HUDEP-2 (cell line): ENCODE results near the gene METTL17.
A peak's percentile ranks its signal among the peaks of the same experiment; 100 is the strongest.
"Not testable (repeated sequence)": the region's sequence is repeated elsewhere in the genome, so short reads cannot be mapped to it uniquely, and the experiment has no call there.

Experiments used
- DNase-seq, 76 experiments: peaks; one replicate each; lab custom pipeline; 2025; ENCODE audit not compliant: unreplicated experiment in 76 of 76; lab: John Stamatoyannopoulos, UW

The METTL17 gene

GRCh38 chr14:20996521-20996920 lies 6.7 kb downstream of the METTL17 start:
- DNase-seq, result no peak

DNA sequence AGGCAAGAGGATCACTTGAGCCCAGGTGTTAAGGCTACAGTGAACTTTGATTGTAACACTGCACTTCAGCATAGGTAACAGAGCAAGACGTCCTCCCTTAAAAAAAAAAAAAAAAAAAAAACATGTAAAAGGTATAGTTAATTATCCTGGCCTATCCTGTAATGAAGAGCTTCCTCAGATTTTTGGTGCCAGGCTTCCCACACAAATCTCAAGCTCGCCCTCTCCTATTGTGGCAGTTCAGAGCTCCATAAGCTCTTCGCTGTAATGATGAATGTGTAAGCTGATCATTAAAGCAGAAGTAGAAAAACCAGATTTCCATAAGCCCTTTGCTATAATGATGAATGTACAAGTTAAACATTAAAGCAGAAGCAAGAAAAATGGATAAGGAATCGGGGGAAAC lies 7.3 kb downstream of the METTL17 start:
- DNase-seq, result no peak

DNA sequence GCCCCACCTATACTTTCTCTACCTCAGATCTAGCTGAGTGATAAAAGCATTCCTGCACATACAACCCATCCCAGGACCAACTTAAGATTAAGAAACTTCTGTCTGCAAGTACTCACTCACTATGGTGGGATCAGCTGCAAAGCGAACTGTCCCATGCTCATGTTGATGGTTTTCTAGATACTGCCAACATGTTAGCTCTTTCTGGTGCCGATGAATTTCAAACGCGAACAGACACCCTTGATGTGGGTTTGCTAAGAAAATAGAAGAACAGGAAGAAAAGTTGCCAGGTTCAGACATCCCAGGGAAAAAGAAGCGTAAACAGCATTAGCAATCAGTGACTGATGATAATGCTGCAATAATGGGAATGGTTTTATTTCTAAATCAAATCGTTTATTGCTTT lies 7.8 kb downstream of the METTL17 start:
- DNase-seq, result no peak

DNA sequence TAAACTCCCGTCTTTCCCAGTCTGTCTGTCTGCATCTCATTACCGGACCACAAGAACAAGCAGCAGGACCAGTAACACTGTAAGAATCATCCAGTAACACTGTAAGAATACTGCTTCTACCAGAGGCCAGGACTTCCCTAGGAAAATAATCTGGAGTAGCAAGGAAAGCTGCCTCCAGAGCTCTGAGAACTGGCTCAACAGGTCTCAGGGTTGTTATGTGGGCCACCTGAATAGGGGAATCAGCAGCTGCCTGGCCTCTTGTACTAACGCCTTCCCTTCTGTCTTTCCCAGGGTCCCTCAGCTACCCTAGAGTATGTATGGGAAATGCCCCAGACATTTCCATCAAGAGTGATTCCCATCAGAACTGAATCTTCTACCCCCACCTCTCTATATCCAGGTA lies 8.4 kb downstream of the METTL17 start:
- DNase-seq, result no peak

- DNase-seq, result no peak
Measured at GRCh38 chr14:20998674-20999366, 9.0 kb downstream of the METTL17 start, which contains the start of gene SLC39A2. SLC39A2 (plus strand) TSS chr14:20999293; CDS start chr14:20999447, 154 bp downstream.

DNA sequence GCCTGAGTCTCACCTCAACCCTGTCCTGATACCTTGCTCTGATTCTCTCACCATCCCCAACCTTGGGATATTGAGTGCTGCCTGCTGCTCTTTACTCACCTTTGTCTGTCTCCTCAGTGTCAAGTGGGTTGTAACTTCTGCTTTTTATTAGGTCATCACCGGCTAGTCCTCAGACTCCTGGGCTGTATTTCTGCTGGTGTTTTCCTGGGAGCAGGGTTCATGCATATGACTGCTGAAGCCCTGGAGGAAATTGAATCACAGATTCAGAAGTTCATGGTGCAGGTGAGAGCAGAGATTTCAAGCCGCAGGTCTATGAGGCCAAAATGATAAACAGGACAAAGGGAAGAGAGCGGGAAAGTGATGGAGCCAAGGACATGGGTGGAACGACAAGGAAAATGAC lies 9.8 kb downstream of the METTL17 start:
- DNase-seq, result no peak

DNA sequence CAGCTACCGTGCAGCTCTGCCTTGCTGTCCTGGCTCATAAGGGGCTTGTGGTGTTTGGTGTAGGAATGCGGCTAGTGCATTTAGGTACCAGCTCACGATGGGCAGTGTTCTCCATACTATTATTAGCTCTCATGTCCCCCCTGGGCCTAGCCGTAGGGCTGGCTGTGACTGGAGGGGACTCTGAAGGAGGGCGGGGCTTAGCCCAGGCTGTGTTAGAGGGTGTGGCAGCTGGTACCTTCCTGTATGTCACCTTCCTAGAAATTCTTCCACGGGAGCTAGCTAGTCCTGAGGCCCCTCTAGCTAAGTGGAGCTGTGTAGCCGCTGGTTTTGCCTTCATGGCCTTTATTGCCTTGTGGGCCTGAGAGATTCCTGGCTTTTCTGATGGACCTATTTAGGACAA lies 11.4 kb downstream of the METTL17 start:
- DNase-seq, result no peak

GRCh38 chr14:21003788-21004346 lies 14.1 kb downstream of the METTL17 start:
- no peak for DNase-seq

- not testable (repeated sequence) for DNase-seq
Measured at GRCh38 chr14:21009721-21010120, 19.9 kb downstream of the METTL17 start.

- DNase-seq, result no peak
Measured at GRCh38 chr14:21011136-21011535, 21.4 kb downstream of the METTL17 start.

- DNase-seq, result peak in 62 of 76 experiments; percentile 4 to 78 (median 59)
Measured at GRCh38 chr14:21014761-21015190, 25.0 kb downstream of the METTL17 start.

DNA sequence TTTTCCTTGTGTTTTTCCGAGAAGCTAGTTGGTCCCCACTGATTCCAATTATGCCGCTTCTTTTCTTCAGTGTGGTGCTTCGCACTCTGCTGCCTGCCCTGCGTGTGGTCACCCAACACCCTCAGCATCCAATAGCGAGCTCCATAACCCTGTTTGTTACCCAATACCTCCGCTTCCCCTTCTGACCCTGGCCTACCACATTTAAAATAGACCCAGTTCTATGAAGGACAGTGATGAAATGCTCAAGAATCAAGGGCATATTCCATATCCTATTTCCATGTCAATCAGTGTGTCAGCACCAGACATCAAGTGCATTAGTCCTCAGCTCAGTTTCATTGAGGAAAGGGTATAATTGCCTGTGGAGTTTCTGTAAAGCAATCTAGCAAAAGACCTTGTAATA lies 25.5 kb downstream of the METTL17 start:
- DNase-seq, result no peak

- DNase-seq, result no peak
Measured at GRCh38 chr14:21016413-21017190, 26.8 kb downstream of the METTL17 start.

- DNase-seq, result no peak
Measured at GRCh38 chr14:21017528-21018245, 27.9 kb downstream of the METTL17 start.

DNA sequence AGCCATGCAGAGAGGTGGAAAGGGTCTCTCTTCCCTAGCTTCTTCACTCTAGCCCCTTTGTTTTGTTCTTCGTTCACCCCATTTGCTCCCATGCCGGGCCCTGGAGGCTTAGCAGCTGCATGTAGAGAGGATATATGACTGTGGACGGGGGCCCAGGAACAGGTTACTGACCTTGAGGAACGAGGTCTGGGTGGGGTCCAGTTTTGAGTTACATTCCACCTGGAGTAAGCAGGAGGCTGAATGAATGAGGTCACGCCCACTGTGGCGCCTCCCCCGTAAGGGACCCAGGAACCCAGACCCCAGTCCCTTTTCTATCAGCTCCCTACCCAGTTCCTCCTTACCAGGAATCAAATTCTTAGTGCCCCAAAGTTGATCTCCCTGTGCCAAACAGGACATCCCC lies 28.5 kb downstream of the METTL17 start:
- no peak for DNase-seq

GRCh38 chr14:21018781-21019180 lies 29.0 kb downstream of the METTL17 start:
- no peak for DNase-seq

GRCh38 chr14:21019366-21019765 lies 29.6 kb downstream of the METTL17 start:
- DNase-seq, result no peak

- no peak for DNase-seq
Measured at GRCh38 chr14:21020977-21021545, 31.3 kb downstream of the METTL17 start.

DNA sequence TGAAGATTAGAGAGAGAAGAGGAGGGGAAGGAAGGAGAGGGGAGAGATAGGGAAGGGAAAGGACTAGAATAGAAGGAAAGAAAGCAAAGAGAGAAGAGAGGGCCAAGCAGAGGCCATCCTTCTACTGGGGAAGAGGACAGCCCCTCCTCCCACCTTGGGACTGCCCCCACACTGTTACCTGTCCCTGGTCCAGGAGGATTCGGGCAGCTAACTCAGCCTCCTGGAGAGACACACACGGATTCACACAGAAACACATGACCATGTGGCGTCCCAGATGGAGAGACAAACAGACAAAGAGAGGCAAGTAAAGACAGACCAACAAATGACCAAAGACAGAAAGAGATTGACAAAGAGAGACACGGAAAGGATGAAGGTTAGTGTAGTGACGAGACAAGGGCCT lies 32.9 kb downstream of the METTL17 start:
- DNase-seq, result no peak

- DNase-seq, result no peak
Measured at GRCh38 chr14:21023174-21023573, 33.4 kb downstream of the METTL17 start.
